Skeletal muscle satellite cell (primary cell): Measurements from ENCODE around the gene MEGF6.

ENCODE experiments used
- H3K27me3 ChIP-seq: 2 replicates; pipeline ENCODE4 v1.7.0; 2013; ENCODE audit warnings: low read length; ENCODE audit not compliant: control insufficient read depth, insufficient read depth
- H3K36me3 ChIP-seq: 2 replicates; pipeline ENCODE4 v1.7.0; 2013; ENCODE audit warnings: mild to moderate bottlenecking, control low read depth, low read length; ENCODE audit not compliant: insufficient read depth
- H3K4me1 ChIP-seq: 2 replicates; pipeline ENCODE4 v1.7.0; 2013; ENCODE audit warnings: low read length; ENCODE audit not compliant: control insufficient read depth, insufficient read depth
- H3K4me2 ChIP-seq: 2 replicates; pipeline ENCODE4 v1.7.0; 2013; ENCODE audit warnings: mild to moderate bottlenecking, low read length
- H3K4me3 ChIP-seq: 2 replicates; pipeline ENCODE4 v1.7.0; 2013; ENCODE audit warnings: low read length
- H3K9ac ChIP-seq: 2 replicates; pipeline ENCODE4 v1.7.0; 2013; ENCODE audit warnings: mild to moderate bottlenecking, low read depth, low read length, moderate library complexity
- H3K9me3 ChIP-seq: replicated peaks from 2 replicates; pipeline ENCODE4 v1.7.0; 2013; ENCODE audit warnings: mild to moderate bottlenecking, control low read depth, low read length

MEGF6 gene

DNA sequence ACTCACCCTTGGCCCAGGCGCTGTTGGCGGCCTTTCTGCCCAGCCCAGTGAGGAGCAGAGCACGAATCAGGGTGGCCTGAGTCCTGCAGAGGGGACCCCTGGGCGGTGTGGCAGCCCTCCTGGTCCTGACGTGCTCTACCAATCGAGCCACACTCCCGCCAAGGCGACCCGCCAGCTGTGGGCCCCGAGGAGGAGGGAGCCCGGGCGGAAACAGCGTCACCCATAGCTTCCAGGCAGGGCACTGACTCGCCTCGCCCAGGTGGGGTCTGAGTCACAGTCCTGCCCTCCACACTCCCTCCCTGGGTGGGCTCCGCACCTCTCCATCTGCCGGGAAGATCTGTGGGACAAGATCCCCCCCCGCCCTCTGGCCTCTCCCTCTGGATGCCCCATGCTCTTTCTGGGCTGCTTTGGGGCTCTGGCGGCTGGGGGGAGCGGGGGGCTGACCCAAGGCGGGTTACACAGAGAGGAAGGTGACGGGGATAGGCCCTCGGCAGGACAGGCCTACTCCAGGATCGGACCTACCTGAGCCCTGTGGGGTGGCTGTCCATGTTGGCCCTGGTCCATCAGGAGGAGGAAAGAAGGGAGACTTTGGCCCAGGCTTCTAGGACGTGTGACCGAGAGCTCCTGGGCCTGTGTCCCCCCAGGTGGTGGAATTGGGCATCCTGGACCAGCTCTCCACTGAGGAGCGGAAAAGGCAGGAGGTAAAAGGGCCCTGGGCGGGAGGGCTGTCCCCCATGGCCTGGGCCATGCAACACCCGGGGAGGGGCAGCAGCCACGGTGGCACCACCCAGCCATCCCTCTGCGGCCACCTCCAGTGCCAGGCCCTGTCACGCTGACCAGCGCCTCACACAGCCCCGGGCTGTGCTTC lies 142.8 kb downstream of the MEGF6 start:
- no peak overlapping the region for H3K9ac ChIP-seq
- peaks cover 15% of the 10 kb centered on the region for H3K4me1 ChIP-seq
- no peak overlapping the region for H3K4me3 ChIP-seq
- H3K9me3 ChIP-seq: no peaks in the 10 kb centered on the region
- H3K27me3 ChIP-seq: peaks cover 34% of the 10 kb centered on the region
- H3K36me3 ChIP-seq: no peaks in the 10 kb centered on the region
- H3K4me2 ChIP-seq: no peak overlapping the region

DNA sequence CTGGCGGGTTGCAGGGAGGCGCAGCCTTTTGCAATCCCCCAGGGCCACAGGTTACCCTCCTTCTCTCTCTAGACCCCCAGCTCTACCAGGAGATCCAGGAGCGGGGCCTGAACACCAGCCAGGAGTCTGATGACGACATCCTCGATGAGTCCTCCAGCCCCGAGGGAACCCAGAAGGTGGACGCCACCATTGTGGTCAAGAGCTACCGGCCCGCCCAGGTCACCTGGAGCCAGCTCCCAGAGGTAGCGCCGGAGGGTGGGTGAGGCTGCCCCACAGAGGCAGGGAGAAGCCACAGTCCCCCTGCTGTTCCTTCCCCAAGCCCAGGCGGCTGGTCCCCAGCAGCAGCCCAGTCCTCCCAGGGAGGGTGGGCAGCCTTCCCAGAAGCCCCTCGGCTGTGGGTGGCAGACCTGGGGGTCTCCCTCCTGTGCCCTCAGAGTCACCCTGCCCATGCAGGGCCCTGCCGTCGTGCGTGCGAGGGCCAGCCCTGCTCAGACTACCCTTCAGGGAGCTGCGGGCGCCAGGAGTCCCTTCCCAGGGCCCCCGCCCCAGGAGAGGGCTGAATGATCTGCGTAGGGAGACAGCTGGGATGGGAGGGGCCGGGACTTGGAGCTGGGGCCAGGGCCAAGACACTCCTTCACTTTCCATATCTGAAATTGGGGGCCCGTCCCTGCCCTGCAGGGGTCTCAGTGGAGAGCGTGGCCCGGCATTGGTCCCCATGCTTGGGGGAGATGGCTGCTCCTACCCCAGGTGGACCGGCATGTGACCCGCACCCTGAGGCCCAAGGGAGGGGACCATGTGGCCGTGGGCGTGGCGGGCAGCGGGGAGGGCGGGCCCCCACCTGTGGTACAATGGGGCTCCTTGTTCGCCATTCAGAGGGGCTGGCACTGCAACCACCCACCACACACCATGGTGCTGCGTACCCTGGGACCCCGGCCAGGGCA lies 143.9 kb downstream of the MEGF6 start:
- Histone ChIP-seq H3K4me3 (no peak overlapping the region), H3K27me3 (peaks cover 34% of the 10 kb centered on the region), H3K4me2 (no peak overlapping the region), H3K9me3 (no peaks in the 10 kb centered on the region), H3K36me3 (no peaks in the 10 kb centered on the region), H3K4me1 (peaks cover 8% of the 10 kb centered on the region), H3K9ac (no peak overlapping the region)

GRCh38 chr1:3466366-3467075 lies 144.8 kb downstream of the MEGF6 start:
- Histone ChIP-seq H3K27me3 (peaks cover 34% of the 10 kb centered on the region), H3K4me3 (no peak overlapping the region), H3K4me2 (no peak overlapping the region), H3K4me1 (peaks cover 3% of the 10 kb centered on the region), H3K9me3 (no peaks in the 10 kb centered on the region), H3K9ac (no peak overlapping the region), H3K36me3 (no peaks in the 10 kb centered on the region)

- Histone ChIP-seq H3K9ac (no peak overlapping the region), H3K4me3 (no peak overlapping the region), H3K4me2 (no peak overlapping the region), H3K27me3 (peaks cover 38% of the 10 kb centered on the region), H3K9me3 (no peaks in the 10 kb centered on the region), H3K4me1 (peaks cover under 1% of the 10 kb centered on the region), H3K36me3 (no peaks in the 10 kb centered on the region)
Observed at GRCh38 chr1:3465935-3466321, 145.4 kb downstream of the MEGF6 start.

GRCh38 chr1:3465091-3465934 lies 146.0 kb downstream of the MEGF6 start:
- Histone ChIP-seq H3K36me3 (no peaks in the 10 kb centered on the region), H3K4me1 (peaks cover 4% of the 10 kb centered on the region), H3K4me2 (no peak overlapping the region), H3K9me3 (no peaks in the 10 kb centered on the region), H3K4me3 (no peak overlapping the region), H3K27me3 (peaks cover 38% of the 10 kb centered on the region), H3K9ac (no peak overlapping the region)

- peaks cover 38% of the 10 kb centered on the region for H3K27me3 ChIP-seq
Observed at GRCh38 chr1:3464649-3465025, 146.7 kb downstream of the MEGF6 start.

DNA sequence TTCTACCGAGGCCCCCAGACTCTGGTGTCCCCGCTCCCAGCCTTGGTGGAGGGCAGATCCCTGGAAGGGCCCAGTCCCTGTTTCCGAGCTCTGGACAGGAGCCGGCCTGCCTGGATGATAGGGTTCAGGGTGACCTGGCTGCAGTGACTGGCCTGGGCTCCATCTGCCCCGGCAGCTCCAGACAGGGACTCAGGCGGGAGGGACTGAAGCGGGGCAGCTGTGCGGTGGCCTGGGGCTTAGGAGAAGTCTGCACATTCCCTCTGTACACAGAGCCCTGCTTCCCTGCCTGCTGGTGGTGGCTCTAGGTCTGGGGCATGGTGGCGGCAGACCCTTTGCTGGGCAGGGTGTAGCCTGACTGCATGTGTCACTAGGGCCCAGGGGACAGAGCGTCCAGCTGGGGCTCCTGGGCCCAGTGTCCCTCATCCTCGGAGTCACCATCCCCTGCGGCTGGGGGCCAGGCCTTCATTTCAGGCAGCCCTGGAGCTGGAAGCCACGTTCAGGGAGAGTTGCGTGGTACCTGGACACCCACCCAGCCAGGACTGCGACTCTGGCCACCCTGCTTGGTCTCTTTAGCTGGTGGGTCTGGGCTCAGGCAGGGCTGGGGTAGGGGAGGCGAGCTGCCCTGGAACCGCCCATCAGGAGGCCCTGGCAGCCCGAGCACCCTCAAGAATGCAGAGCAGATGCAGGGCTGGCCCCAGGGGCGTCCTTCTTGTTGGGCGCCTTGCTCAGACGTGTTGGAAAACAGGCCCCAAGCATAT lies 147.2 kb downstream of the MEGF6 start:
- no peak overlapping the region for H3K4me3 ChIP-seq
- H3K27me3 ChIP-seq: peaks cover 41% of the 10 kb centered on the region
- H3K4me2 ChIP-seq: no peak overlapping the region
- H3K4me1 ChIP-seq: peaks cover 4% of the 10 kb centered on the region
- no peaks in the 10 kb centered on the region for H3K36me3 ChIP-seq
- H3K9ac ChIP-seq: no peak overlapping the region
- H3K9me3 ChIP-seq: no peaks in the 10 kb centered on the region

More at GRCh38 chr1:3464649-3465025, 146.7 kb downstream of the MEGF6 start:
- Histone ChIP-seq H3K9me3 (no peaks in the 10 kb centered on the region), H3K36me3 (no peaks in the 10 kb centered on the region), H3K9ac (no peak overlapping the region), H3K4me1 (peaks cover 4% of the 10 kb centered on the region), H3K4me3 (no peak overlapping the region), H3K4me2 (no peak overlapping the region)

GRCh38 chr1:3463408-3463863 lies 147.9 kb downstream of the MEGF6 start:
- Histone ChIP-seq H3K36me3 (no peaks in the 10 kb centered on the region), H3K27me3 (peaks cover 47% of the 10 kb centered on the region), H3K4me3 (no peak overlapping the region), H3K9ac (no peak overlapping the region), H3K4me2 (no peak overlapping the region), H3K9me3 (no peaks in the 10 kb centered on the region), H3K4me1 (peaks cover 4% of the 10 kb centered on the region)

- no peak overlapping the region for H3K4me2 ChIP-seq
- no peak overlapping the region for H3K4me3 ChIP-seq
- H3K36me3 ChIP-seq: no peaks in the 10 kb centered on the region
- peaks cover 4% of the 10 kb centered on the region for H3K4me1 ChIP-seq
- H3K9ac ChIP-seq: no peak overlapping the region
- H3K9me3 ChIP-seq: no peaks in the 10 kb centered on the region
- H3K27me3 ChIP-seq: peaks cover 50% of the 10 kb centered on the region
Observed at GRCh38 chr1:3463013-3463385, 148.3 kb downstream of the MEGF6 start.

GRCh38 chr1:3462356-3463012 lies 148.8 kb downstream of the MEGF6 start:
- no peaks in the 10 kb centered on the region for H3K9me3 ChIP-seq
- H3K36me3 ChIP-seq: no peaks in the 10 kb centered on the region
- no peak overlapping the region for H3K4me3 ChIP-seq
- no peak overlapping the region for H3K9ac ChIP-seq
- peaks cover 53% of the 10 kb centered on the region for H3K27me3 ChIP-seq
- H3K4me1 ChIP-seq: peaks cover 4% of the 10 kb centered on the region
- no peak overlapping the region for H3K4me2 ChIP-seq
